ENCODE results near the gene SECISBP2. TPM values are rescaled to one million over a fixed set of nuclear protein-coding genes. Genes with fewer than 3 reads are reported as not detected.

The SECISBP2 gene
- total and polyA plus RNA-seq, 5 experiments from 2014 or later: 19.6 to 112 (median 27.9) TPM

DNA sequence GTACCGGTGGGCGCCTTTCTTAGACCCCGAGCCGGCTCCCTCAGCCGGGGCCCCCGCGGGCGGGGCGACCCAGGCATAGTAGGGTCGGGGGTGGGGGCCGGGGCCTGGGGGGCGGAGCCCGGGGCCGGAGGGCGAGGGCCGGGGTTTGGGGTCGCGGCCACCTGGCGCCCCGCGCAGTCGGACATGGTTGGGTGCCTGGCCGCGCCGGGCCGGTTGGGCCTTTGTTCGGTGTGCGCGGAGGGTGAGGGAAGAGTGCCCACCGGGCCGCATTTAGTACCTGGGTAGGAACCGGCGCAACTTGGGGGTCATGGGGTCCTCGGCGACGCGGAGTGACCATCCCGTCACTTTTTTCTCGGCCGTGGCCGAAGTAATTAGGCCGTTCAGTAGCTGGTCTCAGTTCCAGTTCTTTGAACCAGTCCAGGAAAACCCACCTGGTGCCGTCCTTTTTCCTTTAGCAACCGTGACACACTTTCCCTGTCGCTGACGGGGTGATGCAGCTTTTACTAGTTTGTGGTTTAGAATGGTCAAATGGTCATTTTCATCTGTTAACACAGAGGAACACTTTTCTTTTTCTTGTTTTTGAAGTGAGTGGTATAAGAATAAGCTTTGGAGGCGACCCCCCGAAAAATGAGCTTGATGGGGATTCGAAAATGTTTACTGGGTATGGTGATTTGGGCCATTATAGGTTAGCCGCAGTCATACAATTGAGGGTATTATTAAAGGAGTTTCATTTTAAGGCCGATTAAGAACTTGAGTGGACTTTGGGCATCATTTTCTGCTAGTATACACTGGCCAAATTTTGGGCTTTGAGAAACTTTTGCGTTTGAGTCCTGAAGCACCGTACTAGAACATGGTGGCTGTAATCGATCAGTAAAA is 6.7 kb upstream of the SECISBP2 start:
- ATAC-seq (no peak), DNase-seq (peak in 2 of 10 donors; percentile 8 to 18)
- Mint-ChIP-seq H3K27me3 (peaks cover 0 to 4% (median 0%) of the 10 kb centered on the region in 5 donors), H3K36me3 (peaks cover 0 to 8% (median 2%) of the 10 kb centered on the region in 3 donors), H3K27ac (peak overlapping the region in 9 of 10 donors; percentile 97 to 100 (median 99)), H3K4me3 (peak overlapping the region; percentile 90 to 97 (median 96)), H3K4me1 (peaks cover 4 to 49% (median 22%) of the 10 kb centered on the region in 4 donors), H3K9me3 (no peaks in the 10 kb centered on the region)
- POLR2A ChIA-PET: interaction anchor here (0.8 to 2.9 kb wide), 2 partner anchors 8 to 178 kb away, joined by 3 to 29 read pairs; partner anchors contain the start of gene SECISBP2

DNA sequence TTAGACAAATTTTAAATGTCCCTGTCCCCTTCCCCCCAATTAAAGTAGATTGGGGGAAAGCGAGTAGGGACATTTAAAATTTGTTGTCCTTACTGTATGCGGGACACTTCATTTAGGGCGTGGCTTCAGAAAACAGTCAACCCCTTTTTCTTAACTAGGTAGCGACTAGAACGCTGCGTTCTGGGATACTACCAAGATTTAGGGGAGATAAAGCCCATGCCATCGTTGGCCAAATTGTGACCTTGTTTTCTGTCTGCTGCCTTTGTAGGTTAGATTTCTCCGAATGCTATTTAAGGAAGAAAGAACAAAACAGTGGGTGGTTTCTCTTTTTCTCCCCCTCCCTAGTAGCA is 6.1 kb upstream of the SECISBP2 start:
- POLR2A ChIA-PET: interaction anchor here (0.8 kb wide), 1 partner anchor 178 kb away, joined by 3 read pairs; no protein-coding TSS in a partner anchor
- H3K4me1 Mint-ChIP-seq: peaks cover 4 to 52% (median 22%) of the 10 kb centered on the region in 4 donors
- no peaks in the 10 kb centered on the region for H3K9me3 Mint-ChIP-seq
- H3K27me3 Mint-ChIP-seq: peaks cover 0 to 4% (median 0%) of the 10 kb centered on the region in 5 donors
- H3K27ac Mint-ChIP-seq: peak overlapping the region in 2 of 10 donors; percentile 49 to 60
- H3K4me3 Mint-ChIP-seq: peak overlapping the region; percentile 56 to 97 (median 76)
- peaks cover 0 to 8% (median 4%) of the 10 kb centered on the region in 3 donors for H3K36me3 Mint-ChIP-seq
- ATAC-seq (no peak), DNase-seq (no peak)

DNA sequence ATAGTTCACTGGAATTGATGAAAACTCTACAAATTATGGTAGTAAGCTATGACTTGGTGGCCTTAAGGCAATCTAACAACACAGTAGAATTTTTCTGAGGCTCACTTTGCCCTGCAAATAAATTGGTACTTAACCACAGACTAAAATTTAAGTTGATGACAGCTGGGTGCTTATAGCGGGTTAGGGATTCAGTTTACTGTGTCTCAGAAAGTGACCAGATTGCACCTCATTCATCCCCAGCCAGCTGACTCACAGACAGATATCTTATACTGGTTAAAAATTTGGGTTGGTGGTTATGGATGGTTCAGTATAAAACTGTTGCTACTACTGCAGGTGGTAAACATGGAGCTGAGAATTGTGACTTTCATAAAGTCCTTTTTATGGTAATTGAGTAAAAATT is 4.5 kb upstream of the SECISBP2 start:
- no peak overlapping the region for H3K27ac Mint-ChIP-seq
- ATAC-seq (no peak), DNase-seq (no peak)
- H3K4me1 Mint-ChIP-seq: peaks cover 11 to 57% (median 30%) of the 10 kb centered on the region in 4 donors
- POLR2A ChIA-PET: no interaction called here
- peaks cover 0 to 4% (median 0%) of the 10 kb centered on the region in 5 donors for H3K27me3 Mint-ChIP-seq
- H3K4me3 Mint-ChIP-seq: no peak overlapping the region
- no peaks in the 10 kb centered on the region for H3K9me3 Mint-ChIP-seq
- peaks cover 0 to 4% (median 4%) of the 10 kb centered on the region in 3 donors for H3K36me3 Mint-ChIP-seq

DNA sequence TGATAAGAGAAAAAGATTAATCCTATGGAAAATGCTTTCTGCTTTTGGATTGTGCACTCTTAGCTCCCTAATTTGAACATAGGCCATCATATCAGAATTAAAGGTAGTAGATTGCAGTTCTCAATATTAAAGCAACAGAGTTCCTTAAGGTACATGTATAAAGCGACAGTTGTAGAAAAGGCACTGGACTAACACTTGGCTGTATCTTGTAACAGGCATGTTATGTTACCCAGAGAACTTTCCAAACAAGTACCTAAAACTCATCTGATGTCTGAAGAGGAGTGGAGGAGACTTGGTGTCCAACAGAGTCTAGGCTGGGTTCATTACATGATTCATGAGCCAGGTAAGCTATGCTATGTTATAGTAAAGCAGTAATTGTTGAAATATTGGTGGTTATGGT is 3.3 kb upstream of the SECISBP2 start:
- POLR2A ChIA-PET: interaction anchor here (0.7 kb wide), 1 partner anchor 60 kb away, joined by 4 read pairs; no protein-coding TSS in a partner anchor

DNA sequence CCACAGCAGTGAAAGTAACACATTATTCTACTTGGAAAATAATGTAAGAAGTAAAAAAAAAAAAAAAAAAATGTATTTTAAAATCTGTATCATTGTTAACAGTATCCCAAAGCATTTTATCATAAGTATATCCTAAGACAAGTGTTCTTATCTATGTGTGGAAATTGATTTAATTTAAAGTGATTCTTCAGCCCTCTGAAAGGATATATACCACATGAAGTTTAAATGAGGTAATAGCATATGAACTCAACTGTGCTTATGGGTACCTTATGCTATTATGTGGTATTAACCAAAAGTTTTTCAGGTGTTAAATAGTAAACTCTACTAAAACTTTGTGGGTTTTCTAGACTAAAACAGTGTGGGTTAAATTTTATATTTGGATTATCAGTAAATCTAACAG is 2.8 kb upstream of the SECISBP2 start:
- Mint-ChIP-seq H3K4me3 (no peak overlapping the region), H3K27ac (no peak overlapping the region), H3K27me3 (peaks cover 0 to 4% (median 0%) of the 10 kb centered on the region in 5 donors), H3K4me1 (peaks cover 14 to 63% (median 34%) of the 10 kb centered on the region in 4 donors), H3K9me3 (no peaks in the 10 kb centered on the region), H3K36me3 (peaks cover 0 to 17% (median 4%) of the 10 kb centered on the region in 3 donors)
- POLR2A ChIA-PET: interaction anchor here (0.7 kb wide), 1 partner anchor 60 kb away, joined by 4 read pairs; no protein-coding TSS in a partner anchor
- ATAC-seq (no peak), DNase-seq (no peak)

More for the DNA sequence above, 3.3 kb upstream of the SECISBP2 start:
- no peak for DNase-seq
- Mint-ChIP-seq H3K27me3 (peaks cover 0 to 4% (median 0%) of the 10 kb centered on the region in 5 donors), H3K36me3 (peaks cover 0 to 11% (median 4%) of the 10 kb centered on the region in 3 donors), H3K4me3 (no peak overlapping the region), H3K9me3 (no peaks in the 10 kb centered on the region), H3K27ac (no peak overlapping the region), H3K4me1 (peaks cover 14 to 61% (median 34%) of the 10 kb centered on the region in 4 donors)
- no peak for ATAC-seq

DNA sequence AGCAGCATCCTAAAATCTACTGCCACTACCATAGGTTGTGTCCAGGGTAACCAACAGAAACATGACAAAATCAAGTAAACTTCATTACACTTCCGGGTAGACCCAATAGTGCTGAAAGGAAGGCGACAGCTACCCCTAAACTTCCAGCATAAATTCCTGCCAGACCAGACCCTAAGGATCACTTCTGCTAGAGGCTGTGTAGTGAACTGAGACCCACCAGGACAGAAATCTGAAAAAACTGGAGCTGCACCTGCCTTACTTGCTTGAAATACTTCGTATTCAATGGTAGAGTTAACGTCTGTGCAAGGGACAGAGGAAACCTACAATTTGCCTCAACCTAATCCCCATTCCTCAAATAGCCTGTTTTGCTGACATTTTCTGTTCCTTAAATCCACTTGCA is 1.0 kb upstream of the SECISBP2 start:
- POLR2A ChIA-PET: no interaction called here
- H3K27ac Mint-ChIP-seq: peak overlapping the region; percentile 87 to 99 (median 98)
- H3K36me3 Mint-ChIP-seq: peaks cover 0 to 35% (median 14%) of the 10 kb centered on the region in 3 donors
- H3K4me3 Mint-ChIP-seq: peak overlapping the region; percentile 83 to 91 (median 88)
- H3K4me1 Mint-ChIP-seq: peaks cover 12 to 67% (median 41%) of the 10 kb centered on the region in 4 donors
- peaks cover 0 to 4% (median 0%) of the 10 kb centered on the region in 5 donors for H3K27me3 Mint-ChIP-seq
- no peaks in the 10 kb centered on the region for H3K9me3 Mint-ChIP-seq
- ATAC-seq (no peak), DNase-seq (no peak)

DNA sequence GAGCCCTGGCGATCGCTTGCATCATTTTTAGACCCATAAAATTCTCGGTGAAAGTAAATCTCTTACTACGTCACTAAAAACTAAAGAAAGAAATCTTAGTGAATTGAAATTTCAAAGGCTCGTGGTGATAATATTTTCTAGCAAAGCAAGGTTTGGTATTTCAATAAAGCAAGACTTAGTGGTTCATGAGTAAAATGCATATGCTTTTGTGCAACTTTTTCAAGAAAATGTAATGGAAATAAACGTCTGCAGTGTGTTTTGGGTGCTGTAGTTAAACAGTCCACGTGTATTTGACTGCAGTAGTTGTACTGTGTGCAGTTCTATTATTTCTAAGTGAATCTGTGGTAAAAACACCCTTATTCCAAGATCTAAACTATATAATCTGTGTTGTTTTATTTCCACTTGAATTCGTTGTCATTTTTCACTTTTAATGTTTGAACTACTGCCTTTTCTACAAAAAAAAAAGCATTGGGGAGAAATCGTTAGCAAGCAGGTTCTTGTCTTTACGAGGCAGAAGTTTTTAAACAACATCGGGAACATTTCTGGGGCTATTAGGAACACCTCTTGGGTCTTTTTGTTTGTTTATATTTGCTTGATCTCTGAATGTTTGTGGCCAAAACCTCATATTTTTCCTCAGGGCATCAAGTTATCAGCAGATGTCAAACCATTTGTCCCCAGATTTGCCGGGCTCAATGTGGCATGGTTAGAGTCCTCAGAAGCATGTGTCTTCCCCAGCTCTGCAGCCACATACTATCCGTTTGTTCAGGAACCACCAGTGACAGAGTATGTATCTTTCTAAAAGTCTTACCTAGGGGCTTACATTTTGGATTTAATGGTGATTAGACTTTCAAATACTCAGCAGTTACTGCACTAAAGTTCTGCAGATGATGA is 960 bp downstream of the SECISBP2 start:
- Mint-ChIP-seq H3K36me3 (peaks cover 0 to 54% (median 16%) of the 10 kb centered on the region in 3 donors), H3K4me3 (peak overlapping the region; percentile 83 to 94 (median 89)), H3K4me1 (peaks cover 24 to 68% (median 58%) of the 10 kb centered on the region in 4 donors), H3K27ac (peak overlapping the region; percentile 87 to 99 (median 98)), H3K9me3 (no peaks in the 10 kb centered on the region), H3K27me3 (peaks cover 0 to 4% (median 0%) of the 10 kb centered on the region in 5 donors)
- peak in 1 of 10 donors; percentile 5 for DNase-seq
- POLR2A ChIA-PET: interaction anchor here (0.6 to 3.2 kb wide), 8 partner anchors 9 to 239 kb away, joined by 3 to 29 read pairs (median 3); partner anchors contain the start of gene CKS2
- ATAC-seq: peak; percentile 10 to 12

DNA sequence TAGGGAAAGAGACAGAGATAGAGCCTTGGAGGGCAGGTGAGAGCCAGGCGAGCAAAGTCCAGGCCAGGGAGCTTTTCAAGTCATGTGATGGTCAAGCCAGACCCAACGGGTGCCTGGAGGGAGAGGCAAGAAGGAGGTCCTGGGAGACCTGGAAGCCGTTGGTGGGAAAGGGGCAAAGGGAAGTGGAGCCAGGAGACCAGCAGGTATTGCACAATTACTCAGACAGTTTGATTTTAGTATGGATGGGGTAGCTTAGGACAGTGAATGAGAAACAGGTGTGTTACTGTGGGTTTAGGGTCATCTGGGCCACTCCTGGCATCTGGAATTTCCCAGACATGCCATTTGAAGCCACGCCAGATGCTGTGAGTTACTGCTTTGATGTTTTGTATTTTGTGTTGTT is 5.1 kb downstream of the SECISBP2 start:
- Mint-ChIP-seq H3K9me3 (no peaks in the 10 kb centered on the region), H3K4me3 (peak overlapping the region in 4 of 10 donors; percentile 2 to 49 (median 10)), H3K27me3 (no peaks in the 10 kb centered on the region), H3K4me1 (peaks cover 21 to 71% (median 59%) of the 10 kb centered on the region in 4 donors), H3K36me3 (peaks cover 0 to 85% (median 19%) of the 10 kb centered on the region in 3 donors), H3K27ac (peak overlapping the region in 6 of 10 donors; percentile 6 to 82 (median 39))
- POLR2A ChIA-PET: interaction anchor here (1.4 kb wide), 1 partner anchor 85 kb away, joined by 3 read pairs; no protein-coding TSS in a partner anchor
- no peak for ATAC-seq
- DNase-seq: no peak

DNA sequence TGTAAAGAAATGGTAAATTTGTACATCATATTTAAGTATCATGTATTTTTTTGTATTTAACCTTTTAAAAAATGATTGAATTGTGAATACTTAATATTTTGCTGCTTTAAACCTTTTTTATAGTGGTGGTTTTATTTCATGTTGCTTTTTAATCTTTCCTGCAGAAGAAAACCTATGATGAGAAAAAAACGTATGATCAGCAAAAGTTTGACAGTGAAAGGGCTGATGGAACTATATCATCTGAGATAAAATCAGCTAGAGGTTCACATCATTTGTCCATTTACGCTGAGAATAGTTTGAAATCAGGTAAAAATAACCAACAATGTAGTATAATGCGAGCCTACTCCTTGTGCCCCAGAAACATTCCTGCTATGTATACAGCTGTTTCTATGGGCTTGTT is 7.4 kb downstream of the SECISBP2 start:
- POLR2A ChIA-PET: no interaction called here
- H3K27me3 Mint-ChIP-seq: no peaks in the 10 kb centered on the region
- no peak for ATAC-seq
- peak overlapping the region in 1 of 10 donors; percentile 16 for H3K27ac Mint-ChIP-seq
- H3K36me3 Mint-ChIP-seq: peaks cover 0 to 94% (median 30%) of the 10 kb centered on the region in 3 donors
- H3K9me3 Mint-ChIP-seq: no peaks in the 10 kb centered on the region
- DNase-seq: no peak
- peaks cover 18 to 54% (median 49%) of the 10 kb centered on the region in 4 donors for H3K4me1 Mint-ChIP-seq
- no peak overlapping the region for H3K4me3 Mint-ChIP-seq

DNA sequence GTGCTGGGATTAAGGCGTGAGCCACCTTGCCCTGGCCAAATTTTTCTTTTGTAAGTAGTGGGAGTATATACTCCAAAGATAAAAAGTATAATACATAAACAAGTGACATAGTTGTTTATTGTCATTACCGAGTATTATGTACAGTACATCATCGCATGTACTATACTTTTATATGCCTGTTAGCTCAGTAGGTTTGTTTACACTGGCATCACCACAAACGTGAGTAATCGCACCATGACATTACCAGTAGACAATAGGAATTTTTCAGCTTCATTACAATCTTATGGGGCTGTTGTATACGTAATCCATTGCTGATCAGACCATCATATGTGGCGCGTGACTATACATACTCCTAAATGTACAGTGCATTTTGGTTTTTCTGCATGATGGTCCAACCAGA is 9.8 kb downstream of the SECISBP2 start:
- Mint-ChIP-seq H3K4me3 (no peak overlapping the region), H3K36me3 (peaks cover 0 to 91% (median 25%) of the 10 kb centered on the region in 3 donors), H3K27me3 (no peaks in the 10 kb centered on the region), H3K9me3 (no peaks in the 10 kb centered on the region), H3K27ac (no peak overlapping the region), H3K4me1 (peaks cover 12 to 38% (median 28%) of the 10 kb centered on the region in 4 donors)
- POLR2A ChIA-PET: no interaction called here
- ATAC-seq (no peak), DNase-seq (no peak)

DNA sequence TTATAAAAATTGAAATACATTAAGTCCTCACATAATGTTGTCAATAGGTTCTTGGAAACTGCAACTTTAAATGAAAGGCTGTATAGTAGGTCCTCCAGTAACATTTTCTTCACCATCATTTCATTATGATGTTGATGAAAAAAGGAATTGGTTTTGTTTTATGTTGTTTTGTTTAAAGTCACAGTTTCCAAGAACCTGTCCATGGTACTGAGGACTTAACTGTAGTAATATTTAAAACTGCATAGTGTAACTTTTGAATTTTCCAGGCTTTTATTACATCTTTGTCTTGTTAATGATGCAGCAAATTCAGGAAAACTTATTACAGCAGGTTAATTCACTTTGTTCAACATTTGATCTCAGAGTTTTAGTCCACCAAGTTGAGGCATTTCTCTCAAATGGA is 11.6 kb downstream of the SECISBP2 start:
- Mint-ChIP-seq H3K36me3 (peaks cover 0 to 95% (median 32%) of the 10 kb centered on the region in 3 donors), H3K9me3 (no peaks in the 10 kb centered on the region), H3K4me3 (no peak overlapping the region), H3K4me1 (peaks cover 4 to 26% (median 10%) of the 10 kb centered on the region in 4 donors), H3K27ac (peak overlapping the region in 1 of 10 donors; percentile 43), H3K27me3 (no peaks in the 10 kb centered on the region)
- DNase-seq: no peak
- no peak for ATAC-seq
- POLR2A ChIA-PET: no interaction called here

DNA sequence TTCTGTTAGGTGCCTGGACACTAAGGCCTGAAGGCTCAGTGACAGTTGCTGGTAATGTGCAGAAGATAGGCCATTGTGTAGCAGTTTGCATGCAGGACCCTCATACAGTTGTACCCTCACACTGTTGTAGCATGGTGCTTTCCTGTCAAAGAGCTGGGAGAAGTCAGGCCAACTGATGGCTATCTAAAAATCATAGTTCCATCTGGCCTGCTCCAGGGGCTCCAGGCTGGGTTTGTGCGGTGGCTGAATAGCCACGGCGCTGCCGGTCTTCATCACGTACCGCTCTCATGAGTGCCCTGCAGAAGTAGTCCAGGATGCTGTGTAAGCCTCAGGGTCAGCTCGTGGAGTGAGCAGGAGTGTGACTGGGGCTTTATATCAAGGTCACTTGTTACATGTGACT is 12.2 kb downstream of the SECISBP2 start:
- Mint-ChIP-seq H3K27ac (no peak overlapping the region), H3K9me3 (no peaks in the 10 kb centered on the region), H3K4me1 (peaks cover 2 to 20% (median 7%) of the 10 kb centered on the region in 4 donors), H3K4me3 (no peak overlapping the region), H3K27me3 (no peaks in the 10 kb centered on the region), H3K36me3 (peaks cover 0 to 96% (median 32%) of the 10 kb centered on the region in 3 donors)
- POLR2A ChIA-PET: no interaction called here
- DNase-seq (no peak), ATAC-seq (no peak)

All from naive thymus-derived CD8-positive, alpha-beta T cell (primary cell).